ENCODE results near the gene PPARA.
"Not testable (repeated sequence)": the region's sequence is repeated elsewhere in the genome, so short reads cannot be mapped to it uniquely, and the experiment has no call there.

PPARA gene

GRCh38 chr22:46172522-46173110 is 22.3 kb downstream of the PPARA start:
- no peak for DNase-seq (ENCODE audit: low read depth)

DNA sequence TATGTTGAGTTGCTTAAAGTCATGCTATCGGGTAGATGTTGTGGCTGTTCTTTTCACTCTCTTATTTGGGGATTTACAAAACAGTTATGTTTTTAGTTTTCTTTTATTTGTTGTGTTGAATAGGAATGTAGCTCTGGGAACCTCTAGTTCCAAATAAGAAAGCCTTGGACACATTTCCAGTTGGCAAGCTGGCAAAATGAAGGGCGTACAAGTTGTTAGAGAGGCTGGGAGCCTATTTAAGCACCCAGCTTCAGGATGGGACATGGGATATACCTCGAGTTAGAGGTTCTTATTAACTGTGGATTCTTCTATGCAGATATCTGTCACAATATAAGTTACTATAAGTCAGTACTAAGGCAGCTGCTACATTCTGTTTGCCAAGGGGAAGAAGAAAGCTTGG is 22.8 kb downstream of the PPARA start:
- no peak for DNase-seq (ENCODE audit: low read depth)

DNA sequence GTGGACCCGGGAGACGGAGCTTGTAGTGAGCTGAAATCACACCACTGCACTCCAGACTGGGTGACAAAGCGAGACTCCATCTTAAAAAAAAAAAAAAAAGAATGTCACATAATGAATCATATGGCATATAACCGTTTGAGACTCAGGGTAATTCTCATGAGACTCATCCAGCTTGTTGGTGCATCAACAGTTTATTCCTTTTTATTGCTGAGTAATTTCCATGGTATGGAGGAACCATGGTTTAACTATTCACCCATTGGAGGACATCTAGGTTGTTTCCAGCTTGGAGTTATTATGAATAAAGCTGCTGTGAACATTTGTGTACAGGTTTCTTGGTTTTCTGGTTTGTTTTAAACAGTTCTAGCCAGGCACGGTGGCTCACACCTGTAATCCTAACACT is 25.3 kb downstream of the PPARA start:
- DNase-seq (ENCODE audit: low read depth): no peak

DNA sequence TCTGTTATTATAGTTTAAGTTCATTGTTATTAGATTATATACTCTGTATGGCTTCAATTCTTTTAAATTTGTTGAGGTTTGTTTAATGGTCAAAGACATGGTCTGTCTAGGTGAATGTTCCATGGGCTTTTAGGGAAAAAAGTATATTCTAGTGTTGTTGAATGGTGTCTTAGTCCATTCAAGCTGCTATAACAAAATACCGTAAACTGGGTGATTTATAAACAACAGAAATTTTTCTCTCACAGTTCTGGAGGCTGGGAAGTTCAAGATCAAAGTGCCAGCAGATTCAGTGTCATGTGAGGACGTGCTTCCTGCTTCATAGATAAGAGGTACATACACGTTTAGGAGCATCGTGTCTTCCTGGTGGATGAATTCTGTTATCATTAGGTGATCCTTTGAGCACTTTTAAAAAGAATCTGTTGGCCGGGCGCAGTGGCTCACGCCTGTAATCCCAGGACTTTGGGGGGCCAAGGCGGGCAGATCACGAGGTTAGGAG is 26.2 kb downstream of the PPARA start:
- no peak for DNase-seq (ENCODE audit: low read depth)

- no peak for DNase-seq (ENCODE audit: low read depth)
Observed at GRCh38 chr22:46178755-46179505, 28.6 kb downstream of the PPARA start.

GRCh38 chr22:46179748-46180147 is 29.4 kb downstream of the PPARA start:
- DNase-seq (ENCODE audit: low read depth): no peak

GRCh38 chr22:46180370-46181137 is 30.2 kb downstream of the PPARA start:
- no peak for DNase-seq (ENCODE audit: low read depth)

GRCh38 chr22:46183733-46184132 is 33.4 kb downstream of the PPARA start:
- no peak for DNase-seq (ENCODE audit: low read depth)

- DNase-seq (ENCODE audit: low read depth): no peak
Observed at GRCh38 chr22:46185283-46185682, 35.0 kb downstream of the PPARA start.

GRCh38 chr22:46187862-46188261 is 37.5 kb downstream of the PPARA start:
- DNase-seq (ENCODE audit: low read depth): no peak

- DNase-seq (ENCODE audit: low read depth): no peak
Observed at GRCh38 chr22:46192210-46192993, 42.1 kb downstream of the PPARA start.

DNA sequence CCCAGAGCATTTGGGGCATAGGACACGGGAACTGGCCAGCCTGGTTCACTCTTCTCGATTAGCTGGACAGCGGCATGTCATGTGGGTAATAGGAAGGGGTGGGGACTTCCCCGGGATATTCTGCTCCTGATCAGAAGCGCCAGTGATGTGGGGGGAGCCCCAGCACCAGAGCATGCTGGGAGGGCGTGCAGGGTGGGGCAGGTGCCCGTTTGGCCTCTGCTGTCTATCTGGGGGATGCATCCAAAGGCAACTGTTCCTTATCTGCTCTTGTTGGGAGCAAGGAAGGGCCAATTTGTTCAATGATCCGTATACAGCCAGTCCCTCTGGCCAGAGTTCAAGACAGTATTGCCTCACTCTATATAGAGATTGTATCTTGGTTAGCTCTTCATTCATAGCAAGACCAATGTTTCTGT is 43.6 kb downstream of the PPARA start:
- DNase-seq (ENCODE audit: low read depth): no peak

- no peak for DNase-seq (ENCODE audit: low read depth)
Observed at GRCh38 chr22:46195487-46196165, 45.3 kb downstream of the PPARA start.

DNA sequence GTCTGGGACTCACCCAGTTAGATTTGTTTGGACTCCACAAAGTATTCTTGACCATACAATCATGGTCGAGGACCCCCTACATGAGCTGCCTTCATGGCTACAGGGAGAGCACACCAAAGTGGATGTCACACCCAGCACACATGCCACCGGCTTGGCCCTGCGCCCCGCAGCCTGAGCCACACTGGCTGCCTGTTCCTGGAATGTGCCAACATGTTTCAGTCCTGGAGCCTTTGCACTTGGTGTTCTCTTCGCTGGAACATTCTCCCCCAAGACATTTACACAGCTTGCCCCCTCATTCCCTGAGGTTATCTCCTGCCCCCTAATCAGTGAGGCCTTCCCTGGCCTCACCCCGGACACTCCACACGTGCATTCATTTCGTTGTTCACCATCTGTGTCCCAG is 46.0 kb downstream of the PPARA start:
- no peak for DNase-seq (ENCODE audit: low read depth)

DNA sequence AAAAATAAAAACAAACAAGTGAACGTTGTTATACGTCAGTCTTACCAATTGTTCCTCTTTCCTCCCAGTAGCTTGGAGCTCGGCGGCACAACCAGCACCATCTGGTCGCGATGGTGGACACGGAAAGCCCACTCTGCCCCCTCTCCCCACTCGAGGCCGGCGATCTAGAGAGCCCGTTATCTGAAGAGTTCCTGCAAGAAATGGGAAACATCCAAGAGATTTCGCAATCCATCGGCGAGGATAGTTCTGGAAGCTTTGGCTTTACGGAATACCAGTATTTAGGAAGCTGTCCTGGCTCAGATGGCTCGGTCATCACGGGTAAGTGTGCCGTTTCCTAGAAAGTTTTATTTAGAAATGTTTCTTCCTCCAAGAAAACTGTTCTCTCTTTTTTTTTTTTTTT is 47.9 kb downstream of the PPARA start:
- DNase-seq (ENCODE audit: low read depth): no peak

DNA sequence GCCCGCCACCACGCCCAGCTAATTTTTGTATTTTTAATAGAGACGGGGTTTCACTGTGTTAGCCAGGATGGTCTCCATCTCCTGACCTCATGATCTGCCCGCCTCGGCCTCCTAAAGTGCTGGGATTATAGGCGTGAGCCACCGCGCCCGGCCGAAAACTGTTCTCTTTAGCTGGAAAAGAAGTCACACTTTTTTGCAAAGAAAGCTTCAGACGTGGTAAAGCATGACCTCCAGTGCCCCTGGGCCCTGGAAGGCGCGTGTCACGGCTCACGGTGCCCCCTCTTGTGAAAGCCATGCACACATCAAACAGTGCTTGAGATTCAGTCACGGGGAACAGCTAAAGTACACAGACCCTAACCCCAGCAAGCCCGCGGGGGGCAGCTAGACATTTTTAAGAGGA is 48.5 kb downstream of the PPARA start:
- not testable (repeated sequence) for DNase-seq (ENCODE audit: low read depth)

- DNase-seq (ENCODE audit: low read depth): no peak
Observed at GRCh38 chr22:46201059-46201757, 50.9 kb downstream of the PPARA start.

DNA sequence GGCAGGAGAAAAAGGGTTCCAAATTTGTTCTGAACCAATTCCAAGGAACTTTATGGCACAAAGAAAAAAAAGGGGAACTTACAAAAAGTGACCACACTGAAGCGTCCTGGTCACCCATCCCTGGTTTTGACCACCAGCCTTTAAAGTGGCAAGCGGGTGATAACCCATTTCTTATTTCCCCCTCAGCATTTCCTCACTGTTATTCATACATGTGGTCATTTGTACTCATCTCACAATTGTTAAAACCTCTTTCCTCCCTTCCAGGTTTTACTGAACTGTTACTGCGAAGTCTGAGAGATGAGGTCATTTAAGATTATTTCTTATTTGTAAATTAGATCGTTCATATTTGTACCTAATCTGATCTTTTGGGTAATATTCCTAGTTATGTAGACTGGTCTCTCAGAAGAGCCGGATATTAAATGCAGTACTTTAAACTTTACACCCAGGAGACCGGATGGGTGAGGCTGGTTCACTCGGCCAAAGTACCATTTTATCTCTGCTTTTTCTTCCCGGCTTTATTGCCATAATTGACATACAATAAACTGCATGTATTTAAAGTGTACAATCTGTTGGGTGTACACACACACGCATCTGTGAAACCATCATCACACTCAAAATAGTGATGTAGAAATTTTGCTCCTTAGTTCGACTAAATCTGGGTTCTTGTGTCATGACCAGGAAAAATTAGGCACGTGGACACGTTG is 52.7 kb downstream of the PPARA start:
- no peak for DNase-seq (ENCODE audit: low read depth)

GRCh38 chr22:46203601-46203980 is 53.3 kb downstream of the PPARA start:
- no peak for DNase-seq (ENCODE audit: low read depth)

GRCh38 chr22:46209262-46209661 is 58.9 kb downstream of the PPARA start:
- no peak for DNase-seq (ENCODE audit: low read depth)

All from HS-27A (cell line).